ENCODE measurements around the gene PHF19.

PHF19 gene

DNA sequence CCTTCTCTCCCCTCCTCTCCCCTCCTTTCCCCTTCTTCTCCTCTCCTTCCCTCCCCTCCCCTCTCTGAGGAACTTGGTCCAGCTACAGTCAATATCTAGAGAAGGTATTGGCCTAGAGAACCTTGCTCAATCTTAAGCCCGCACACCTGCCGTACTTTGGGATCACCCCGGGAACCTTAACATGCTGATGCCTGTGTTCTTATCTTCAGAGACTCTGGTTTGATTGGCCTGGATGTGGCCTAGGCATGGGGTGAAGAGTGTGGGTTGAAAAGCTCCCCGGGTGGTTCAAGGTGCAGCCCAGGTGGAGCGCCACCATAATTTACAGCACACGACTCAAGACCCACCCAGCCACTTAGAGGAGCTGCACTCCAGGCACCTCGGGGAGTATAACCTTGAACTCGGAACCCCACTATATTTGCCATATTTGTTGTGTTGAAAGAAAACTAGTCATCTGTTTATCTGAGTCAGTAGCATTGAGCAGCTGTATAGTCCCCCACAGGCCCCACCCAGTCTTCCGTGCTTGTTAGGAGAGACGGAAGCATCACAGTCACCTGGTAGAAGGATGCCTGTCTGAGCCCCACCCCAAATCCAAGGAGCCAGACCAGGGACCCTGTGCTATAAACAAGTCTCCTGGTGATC lies 14.4 kb upstream of the PHF19 start:
- no peaks in the 10 kb centered on the region for H3K27me3 ChIP-seq
- H3K9me3 ChIP-seq = no peaks in the 10 kb centered on the region
- H3K27ac ChIP-seq = no peak overlapping the region
- TF ChIP-seq CTCF (IDR thresholded peaks at IDR 0.05) = no peak
- no peak overlapping the region for H3K4me3 ChIP-seq (ENCODE audit: low read depth in 1 of 2, low read length in 1 of 2)
- H3K36me3 ChIP-seq = no peaks in the 10 kb centered on the region
- no peaks in the 10 kb centered on the region for H3K4me1 ChIP-seq (ENCODE audit: control insufficient read depth in 1 of 2, insufficient read depth in 1 of 2, low read depth in 1 of 2, low read length in 1 of 2)

DNA sequence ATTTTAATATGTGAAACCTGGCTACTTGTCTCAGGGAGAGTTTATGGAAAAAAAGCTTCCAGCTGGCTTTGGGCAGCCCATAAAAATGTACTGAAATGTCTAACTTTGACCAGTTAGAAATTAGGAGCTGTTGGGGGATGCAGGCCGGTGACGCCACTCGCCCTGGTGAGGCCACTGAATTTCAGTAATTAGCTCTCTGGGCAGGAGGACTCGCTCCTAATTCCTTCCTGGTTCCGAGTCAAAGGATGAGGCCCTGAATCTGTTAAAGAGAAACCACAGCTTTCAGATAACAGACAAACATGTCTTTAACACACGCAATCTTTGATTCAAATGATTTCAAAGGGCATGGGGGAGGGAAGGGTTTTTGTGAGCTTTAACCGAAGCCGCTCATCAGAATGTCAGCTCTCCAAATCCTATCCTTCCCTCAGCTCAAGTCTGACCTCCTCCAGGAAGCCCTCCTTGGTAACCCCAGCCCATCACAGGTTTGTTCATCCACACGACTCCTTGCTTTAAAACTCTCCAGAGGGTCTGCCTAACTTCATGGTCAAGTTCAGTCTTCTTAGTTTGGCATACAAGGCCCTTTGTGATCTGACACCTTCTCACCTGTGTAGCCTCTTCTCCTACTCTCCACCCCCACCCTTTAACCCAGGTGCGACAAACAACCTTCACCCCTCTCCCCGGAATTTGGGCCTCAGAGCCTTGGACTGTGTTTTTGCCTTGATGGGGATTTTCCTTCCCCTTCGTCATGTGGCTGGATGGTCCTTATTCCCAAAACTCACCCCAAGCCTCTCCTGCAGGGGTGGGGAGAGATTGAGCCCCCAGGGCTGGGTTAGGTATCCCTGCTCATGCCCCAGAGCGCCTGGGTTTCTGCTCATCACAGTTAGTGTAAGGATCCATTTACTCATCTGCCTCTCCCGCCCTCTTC lies 13.6 kb upstream of the PHF19 start:
- Histone ChIP-seq H3K4me3 (ENCODE audit: low read depth in 1 of 2, low read length in 1 of 2) (no peak overlapping the region), H3K27ac (no peak overlapping the region), H3K9me3 (no peaks in the 10 kb centered on the region), H3K27me3 (no peaks in the 10 kb centered on the region), H3K4me1 (ENCODE audit: control insufficient read depth in 1 of 2, insufficient read depth in 1 of 2, low read depth in 1 of 2, low read length in 1 of 2) (no peaks in the 10 kb centered on the region), H3K36me3 (no peaks in the 10 kb centered on the region)
- no peak for TF ChIP-seq CTCF (IDR thresholded peaks at IDR 0.05)

GRCh38 chr9:120889606-120890271 lies 12.8 kb upstream of the PHF19 start:
- Histone ChIP-seq H3K36me3 (no peaks in the 10 kb centered on the region), H3K27me3 (no peaks in the 10 kb centered on the region), H3K4me3 (ENCODE audit: low read depth in 1 of 2, low read length in 1 of 2) (no peak overlapping the region), H3K9me3 (no peaks in the 10 kb centered on the region), H3K4me1 (ENCODE audit: control insufficient read depth in 1 of 2, insufficient read depth in 1 of 2, low read depth in 1 of 2, low read length in 1 of 2) (no peaks in the 10 kb centered on the region), H3K27ac (no peak overlapping the region)
- TF ChIP-seq CTCF (IDR thresholded peaks at IDR 0.05) = no peak

DNA sequence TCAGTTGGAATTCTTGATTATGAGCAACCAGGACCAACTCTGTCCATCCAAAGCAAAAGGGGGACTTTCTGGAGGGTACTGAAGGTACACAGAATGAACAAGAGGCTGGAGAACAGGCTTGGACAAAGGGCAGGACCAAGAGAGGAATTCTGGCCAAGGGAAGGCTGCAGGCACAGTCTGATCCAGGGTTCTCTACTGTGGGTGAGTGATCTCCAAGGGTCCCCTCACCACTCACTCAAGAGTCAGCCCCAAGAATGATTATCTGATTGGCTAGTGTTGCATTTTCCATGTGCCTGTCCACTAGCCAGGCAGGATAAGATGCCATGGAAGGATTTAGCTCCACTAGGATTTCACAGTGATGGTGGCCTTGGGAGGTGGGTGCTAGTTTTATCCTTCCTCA lies 11.6 kb upstream of the PHF19 start:
- no peak for TF ChIP-seq CTCF (IDR thresholded peaks at IDR 0.05)
- H3K27me3 ChIP-seq = no peaks in the 10 kb centered on the region
- H3K9me3 ChIP-seq = no peaks in the 10 kb centered on the region
- H3K4me3 ChIP-seq (ENCODE audit: low read depth in 1 of 2, low read length in 1 of 2) = no peak overlapping the region
- no peaks in the 10 kb centered on the region for H3K36me3 ChIP-seq
- H3K27ac ChIP-seq = no peak overlapping the region
- no peaks in the 10 kb centered on the region for H3K4me1 ChIP-seq (ENCODE audit: control insufficient read depth in 1 of 2, insufficient read depth in 1 of 2, low read depth in 1 of 2, low read length in 1 of 2)

DNA sequence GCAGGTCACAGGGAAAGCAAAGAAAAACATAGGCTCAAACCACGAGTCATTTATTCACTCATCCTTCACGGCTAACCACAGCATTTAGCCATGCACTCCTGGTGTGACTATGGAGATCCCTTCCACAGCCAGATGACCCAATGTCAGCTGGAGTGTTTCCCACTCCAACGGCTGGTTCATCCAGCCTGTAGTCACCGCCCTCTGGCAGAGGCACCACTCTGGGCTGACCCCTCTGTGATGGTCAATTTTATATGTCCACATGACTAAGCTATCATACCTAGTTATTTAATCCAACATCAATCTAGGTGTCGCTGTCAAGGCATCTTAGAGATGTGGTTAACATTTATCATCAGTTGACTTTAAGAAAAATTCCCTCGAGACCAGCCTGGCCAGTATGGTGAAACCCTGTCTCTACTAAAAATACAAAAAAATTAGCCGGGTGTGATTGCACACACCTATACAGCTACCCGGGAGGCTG lies 9.5 kb upstream of the PHF19 start:
- H3K36me3 ChIP-seq = no peaks in the 10 kb centered on the region

More for the DNA sequence above, 9.5 kb upstream of the PHF19 start:
- Histone ChIP-seq H3K9me3 (no peaks in the 10 kb centered on the region), H3K4me1 (ENCODE audit: control insufficient read depth in 1 of 2, insufficient read depth in 1 of 2, low read depth in 1 of 2, low read length in 1 of 2) (no peaks in the 10 kb centered on the region), H3K27ac (no peak overlapping the region), H3K27me3 (no peaks in the 10 kb centered on the region), H3K4me3 (ENCODE audit: low read depth in 1 of 2, low read length in 1 of 2) (no peak overlapping the region)
- no peak for TF ChIP-seq CTCF (IDR thresholded peaks at IDR 0.05)
